Endothelial cell of umbilical vein (primary cell): ENCODE data around the gene TTC27. TPM values are rescaled to one million over a fixed set of nuclear protein-coding genes. Genes with fewer than 3 reads are reported as not detected.

Experiments
- BruUV-seq: library from RNA; stranded (reverse); fragments of 400-500 nt; replicated peaks from 2 replicates; lab custom pipeline; 2021; lab: Mats Ljungman, UMichigan
- CTCF ChIA-PET: fragments of 300-600, 350-600 bp; sonication (Branson Sonifier 250); formaldehyde crosslinking; loops from one replicate; lab custom pipeline; 2021; ENCODE audit warnings: antibody characterized with exemption, inconsistent platforms; lab: Charles Lee
- POLR2A ChIA-PET: fragments of 300-600, 350-600 bp; sonication (Branson Sonifier 250); formaldehyde crosslinking; loops from one replicate; lab custom pipeline; 2021; ENCODE audit warnings: antibody characterized with exemption, inconsistent platforms; lab: Charles Lee
- DNase-seq: peaks from one replicate; pipeline ENCODE4 v3.0.0-alpha.2; 2011; ENCODE audit warnings: low read depth, low spot score
- FAIRE-seq: peaks from 2 replicates; lab custom pipeline; 2011; peaks lifted over from hg19 to GRCh38; lab: Jason Lieb, UNC
- H2AFZ ChIP-seq: 2 replicates; pipeline ENCODE4 v1.6.0; 2012; ENCODE audit warnings: low read depth, low read length, control low read depth, inconsistent platforms
- H3K27ac ChIP-seq: 2 replicates; pipeline ENCODE4 v1.5.1; 2011; ENCODE audit warnings: low read depth, mild to moderate bottlenecking, control low read depth, low read length, moderate library complexity; ENCODE audit not compliant: insufficient read depth
- H3K27me3 ChIP-seq, 2 experiments: 2 replicates each; pipeline versions ENCODE4 v1.6.0 to v1.6.1; 2011; ENCODE audit warnings: low read length in 2 of 2, mixed read lengths in 1 of 2; ENCODE audit not compliant: control insufficient read depth in 2 of 2, insufficient read depth in 2 of 2
- H3K36me3 ChIP-seq, 2 experiments: 2 replicates in 1 of 2; 3 replicates in 1 of 2; pipeline ENCODE4 v1.5.1; 2011; ENCODE audit warnings: low read length in 2 of 2, mild to moderate bottlenecking in 1 of 2, moderate library complexity in 1 of 2; ENCODE audit not compliant: control insufficient read depth in 2 of 2, insufficient read depth in 2 of 2; ENCODE audit errors: extremely low read depth in 1 of 2
- H3K4me1 ChIP-seq: 3 replicates; pipeline ENCODE4 v1.5.1; 2011; ENCODE audit warnings: mild to moderate bottlenecking, low read length; ENCODE audit not compliant: control insufficient read depth, insufficient read depth; ENCODE audit errors: extremely low read depth
- H3K4me2 ChIP-seq: 2 replicates; pipeline ENCODE4 v1.6.1; 2011; ENCODE audit warnings: low read length, control low read depth, mixed read lengths; ENCODE audit not compliant: insufficient read depth
- H3K4me3 ChIP-seq, 3 experiments: fragments of 200-600 bp in 1 of 3; sonication (generic), shearing (Covaris generic) in 1 of 3; replicated peaks in 1 of 3; 2 replicates each; pipeline ENCODE4 v1.5.1; 2011 to 2016; ENCODE audit warnings: control low read depth in 3 of 3, low read length in 3 of 3, mild to moderate bottlenecking in 2 of 3, inconsistent platforms in 1 of 3, low read depth in 1 of 3, moderate library complexity in 1 of 3; ENCODE audit not compliant: insufficient read depth in 1 of 3
- H3K79me2 ChIP-seq: 2 replicates; pipeline ENCODE4 v1.6.0; 2012; ENCODE audit warnings: low read length, inconsistent platforms; ENCODE audit not compliant: control insufficient read depth, insufficient read depth
- H3K9ac ChIP-seq: replicated peaks from 2 replicates; pipeline ENCODE3; 2011; ENCODE audit warnings: low read length, control low read depth; ENCODE audit not compliant: insufficient read depth; ENCODE audit errors: extremely low read depth
- H3K9me1 ChIP-seq: replicated peaks from 3 replicates; pipeline ENCODE4 v1.6.0; 2011; ENCODE audit warnings: mild to moderate bottlenecking, low read length; ENCODE audit not compliant: control insufficient read depth, insufficient read depth; ENCODE audit errors: extremely low read depth
- H3K9me3 ChIP-seq: replicated peaks from 2 replicates; pipeline ENCODE4 v1.5.1; 2012; ENCODE audit warnings: low read length, inconsistent platforms; ENCODE audit not compliant: control insufficient read depth, insufficient read depth
- H4K20me1 ChIP-seq: replicated peaks from 2 replicates; pipeline ENCODE3; 2011; ENCODE audit warnings: mild to moderate bottlenecking, low read length; ENCODE audit not compliant: control insufficient read depth, insufficient read depth; ENCODE audit errors: extremely low read depth
- EZH2 ChIP-seq: IDR thresholded peaks from 2 replicates; pipeline ENCODE4 v1.6.1; 2012; ENCODE audit warnings: borderline replicate concordance, low read depth, mild to moderate bottlenecking, moderate library complexity, low read length, inconsistent platforms; ENCODE audit not compliant: severe bottlenecking
- FOS ChIP-seq: IDR thresholded peaks from 2 replicates; pipeline ENCODE4 v1.6.1; 2011; ENCODE audit warnings: mild to moderate bottlenecking, low read length, moderate library complexity, borderline replicate concordance; ENCODE audit not compliant: insufficient read depth
- JUN ChIP-seq: IDR thresholded peaks from 2 replicates; pipeline ENCODE4 v1.6.1; 2011; ENCODE audit warnings: borderline replicate concordance, low read depth; ENCODE audit not compliant: insufficient read length, insufficient read depth
- MYC ChIP-seq: IDR thresholded peaks from one replicate; pipeline ENCODE4 v1.6.1; 2011; ENCODE audit warnings: mild to moderate bottlenecking, low read depth, low read length
- POLR2A ChIP-seq: IDR thresholded peaks from 2 replicates; pipeline ENCODE4 v1.6.1; 2012; ENCODE audit warnings: low read depth, mild to moderate bottlenecking, control low read depth, low read length
- POLR2AphosphoS5 ChIP-seq: IDR thresholded peaks from 2 replicates; pipeline ENCODE4 v1.6.1; 2012; ENCODE audit warnings: low read depth, mild to moderate bottlenecking, control low read depth, low read length, moderate library complexity; ENCODE audit not compliant: insufficient read depth
- dilution Hi-C: fragments of 300-500 bp; cut with MboI; formaldehyde crosslinking; loops from one replicate; pipeline ENCODE4 v1.15.0; 2019; ENCODE audit warnings: low sequenced_read_pairs; ENCODE audit not compliant: extremely low pct_ligation_motif_present
- intact Hi-C: fragments of 100-400 bp; cut with micrococcal nuclease; formaldehyde crosslinking; loops from one replicate; pipeline ENCODE4 v1.10.0; 2022
- polyA plus RNA-seq, 4 experiments: library from polyadenylated mRNA; depleted of rRNA in 3 of 4; stranded (reverse) in 3 of 4; unstranded in 1 of 4; fragments of >200 nt; gene quantifications; 2 replicates each; pipeline versions ENCODE4 v1.2.1 to v1.2.3, GENCODE V29; 2011 to 2012; ENCODE audit warnings: missing spikeins in 1 of 4
- total RNA-seq: library from RNA; stranded (reverse); gene quantifications from 2 replicates; pipeline ENCODE4 v1.2.3, GENCODE V29; 2021
- TF ChIP-seq, protein P1 (sequence below): IDR thresholded peaks from 2 replicates; pipeline ENCODE4 v1.6.1; 2011; ENCODE audit not compliant: insufficient read depth, insufficient read length
- TF ChIP-seq, protein P2 (sequence below), 2 donors: IDR thresholded peaks; 1 replicate in 1 of 2; 2 replicates in 1 of 2; pipeline ENCODE4 v1.5.1; 2011; ENCODE audit warnings: low read length in 2 of 2, mild to moderate bottlenecking in 2 of 2, moderate library complexity in 2 of 2, control low read depth in 1 of 2, inconsistent platforms in 1 of 2, low read depth in 1 of 2; ENCODE audit not compliant: insufficient read depth in 1 of 2; ENCODE audit errors: extremely low read depth in 1 of 2

TTC27 gene
- total and polyA plus RNA-seq, 2 donors (not counting 3 experiments of a cell fraction or from before 2014, with no cell fraction given), result 16.3 to 20.1 TPM

DNA sequence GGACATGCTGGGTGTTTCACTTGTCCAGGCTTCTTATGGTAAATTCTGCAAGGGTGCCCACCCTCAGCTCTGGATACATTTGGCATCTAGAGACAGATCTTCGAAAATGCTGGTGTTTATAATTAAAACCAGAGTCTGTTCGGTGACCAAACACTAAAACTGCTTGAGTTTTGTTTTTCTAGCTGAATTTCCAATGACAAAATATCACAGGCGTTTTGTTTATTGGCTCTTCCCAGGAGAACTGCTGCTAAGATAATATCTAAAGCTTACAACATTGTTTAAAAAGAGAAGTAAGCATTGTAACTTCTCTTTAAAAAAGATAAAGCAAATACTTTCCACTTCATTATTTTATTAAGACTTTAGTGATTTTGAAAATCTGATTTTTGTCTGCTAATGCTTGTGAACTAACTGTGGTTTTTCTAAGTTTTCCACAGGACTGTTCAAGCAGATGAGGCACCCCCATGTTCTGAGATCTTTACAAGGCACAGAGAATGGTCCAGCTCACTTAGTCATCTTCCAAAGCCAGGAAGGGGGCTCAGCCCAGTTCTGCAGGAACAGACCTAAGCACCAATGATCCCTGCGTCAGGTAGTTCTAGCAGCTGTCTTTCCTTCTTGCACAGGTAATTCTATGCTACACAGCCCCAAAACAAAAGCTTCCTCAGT, 224.1 kb downstream of the TTC27 start:
- Histone ChIP-seq H4K20me1 (no peaks in the 10 kb centered on the region), H3K27me3 (no peaks in the 10 kb centered on the region), H3K9ac (no peak overlapping the region), H3K36me3 (no peaks in the 10 kb centered on the region), H3K4me3 (no peak overlapping the region), H2AFZ (no peak overlapping the region), H3K4me2 (no peak overlapping the region), H3K9me3 (no peaks in the 10 kb centered on the region), H3K4me1 (no peaks in the 10 kb centered on the region), H3K9me1 (no peaks in the 10 kb centered on the region), H3K79me2 (no peaks in the 10 kb centered on the region), H3K27ac (no peak overlapping the region)
- ChIA-PET POLR2A (no interaction called here), CTCF (interaction anchor here (0.5 to 1.2 kb wide), 2 partner anchors 30 to 298 kb away, joined by 3 read pairs; no protein-coding TSS in a partner anchor)
- no TSS peak for BruUV-seq
- dilution Hi-C loops (no loop called here), intact Hi-C loops (loop anchor here (10.0 kb wide), 1 partner anchor 523 kb away; no protein-coding TSS in a partner anchor)
- DNase-seq, result no peak
- FAIRE-seq, result no peak
- TF ChIP-seq, protein P1, sequence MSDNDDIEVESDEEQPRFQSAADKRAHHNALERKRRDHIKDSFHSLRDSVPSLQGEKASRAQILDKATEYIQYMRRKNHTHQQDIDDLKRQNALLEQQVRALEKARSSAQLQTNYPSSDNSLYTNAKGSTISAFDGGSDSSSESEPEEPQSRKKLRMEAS, result no peak
- TF ChIP-seq JUN (no peak), FOS (no peak), EZH2 (no peak), POLR2A (no peak), POLR2AphosphoS5 (no peak), MYC (no peak)
- TF ChIP-seq, protein P2, sequence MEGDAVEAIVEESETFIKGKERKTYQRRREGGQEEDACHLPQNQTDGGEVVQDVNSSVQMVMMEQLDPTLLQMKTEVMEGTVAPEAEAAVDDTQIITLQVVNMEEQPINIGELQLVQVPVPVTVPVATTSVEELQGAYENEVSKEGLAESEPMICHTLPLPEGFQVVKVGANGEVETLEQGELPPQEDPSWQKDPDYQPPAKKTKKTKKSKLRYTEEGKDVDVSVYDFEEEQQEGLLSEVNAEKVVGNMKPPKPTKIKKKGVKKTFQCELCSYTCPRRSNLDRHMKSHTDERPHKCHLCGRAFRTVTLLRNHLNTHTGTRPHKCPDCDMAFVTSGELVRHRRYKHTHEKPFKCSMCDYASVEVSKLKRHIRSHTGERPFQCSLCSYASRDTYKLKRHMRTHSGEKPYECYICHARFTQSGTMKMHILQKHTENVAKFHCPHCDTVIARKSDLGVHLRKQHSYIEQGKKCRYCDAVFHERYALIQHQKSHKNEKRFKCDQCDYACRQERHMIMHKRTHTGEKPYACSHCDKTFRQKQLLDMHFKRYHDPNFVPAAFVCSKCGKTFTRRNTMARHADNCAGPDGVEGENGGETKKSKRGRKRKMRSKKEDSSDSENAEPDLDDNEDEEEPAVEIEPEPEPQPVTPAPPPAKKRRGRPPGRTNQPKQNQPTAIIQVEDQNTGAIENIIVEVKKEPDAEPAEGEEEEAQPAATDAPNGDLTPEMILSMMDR (IDR thresholded peaks at IDR 0.05; ENCODE audit: extremely low read depth in 1 of 2, insufficient read depth in 1 of 2, low read depth in 1 of 2, low read length in 2 of 2), result no peak
